GM19328 (cell line): ENCODE data around the gene ZNF701.
A peak's percentile ranks its signal among the peaks of the same experiment; 100 is the strongest.
"Not testable (repeated sequence)": the region's sequence is repeated elsewhere in the genome, so short reads cannot be mapped to it uniquely, and the experiment has no call there.

Experiments used
- ATAC-seq: cut with Tn5 transposase; IDR thresholded peaks from one replicate; pipeline ENCODE4 v1.9.1; 2021; ENCODE audit warnings: mild to moderate bottlenecking, moderate library complexity; ENCODE audit not compliant: unreplicated experiment

ZNF701 gene

DNA sequence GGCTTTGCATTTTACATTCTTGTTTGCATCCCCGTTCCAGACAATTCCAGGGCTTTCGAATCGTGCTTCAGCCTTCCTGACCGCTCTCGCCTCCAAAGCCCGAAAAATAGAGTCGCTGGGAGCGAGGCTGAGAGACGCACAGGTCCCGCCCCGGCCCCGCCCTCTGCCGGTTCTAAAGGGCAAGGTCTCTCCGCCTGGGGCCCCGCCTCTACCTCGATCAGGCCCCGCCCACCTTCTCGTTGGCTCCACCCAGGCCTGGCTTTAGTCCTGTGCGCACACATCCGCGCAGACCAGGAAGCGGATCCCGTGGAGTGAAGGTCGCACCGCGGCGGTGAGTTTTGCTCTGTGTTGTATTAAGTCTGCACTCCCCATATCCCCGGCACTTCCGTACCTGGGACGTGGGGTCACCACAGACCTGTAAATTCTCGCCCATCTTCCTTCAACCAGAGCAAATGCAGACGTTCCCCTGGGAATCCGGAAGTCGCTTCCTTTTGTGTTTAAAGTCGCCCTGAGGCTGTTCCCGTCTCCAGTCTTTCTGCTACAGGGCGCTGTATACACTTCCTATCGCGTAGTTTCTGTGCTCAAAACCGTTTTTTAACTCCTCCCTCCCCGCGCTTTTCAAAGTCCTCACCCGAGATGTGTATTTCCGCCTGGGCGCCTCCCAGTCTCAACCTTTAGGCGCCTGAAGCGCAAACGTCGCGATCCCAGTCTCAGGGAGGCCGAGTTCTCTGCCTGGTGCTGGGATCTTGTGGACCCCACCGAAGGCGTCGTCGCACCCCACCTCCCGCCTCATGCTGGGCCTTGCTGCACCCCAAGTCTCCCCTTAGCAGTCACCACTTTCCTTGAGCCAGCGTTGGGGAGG, at the start of gene ZNF701:
Gene ZNF701, plus strand, starts transcription at position 288 of the 862 bp plus-strand sequence. CDS start 3,861 bp downstream, outside the sequence.
- ATAC-seq: no peak

DNA sequence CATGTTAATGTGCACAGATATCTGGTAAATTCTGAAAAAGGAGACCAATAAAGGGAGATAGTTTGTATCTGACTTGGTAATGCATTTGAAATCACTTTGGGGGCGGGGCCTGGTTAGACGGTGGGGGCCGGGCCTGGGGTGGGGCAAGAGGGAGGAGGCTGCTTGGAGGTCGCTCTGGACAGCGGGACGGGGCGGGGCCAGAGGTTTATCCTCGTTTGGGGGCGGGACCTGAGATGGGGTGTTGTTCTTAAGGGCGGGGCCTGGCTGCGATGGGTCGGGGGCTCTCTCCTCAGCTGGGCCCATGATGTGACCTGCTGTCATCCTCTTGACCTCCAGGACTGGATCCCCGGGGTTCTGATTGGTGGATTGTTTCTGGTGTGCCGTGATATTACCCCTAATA, 47.5 kb upstream of the ZNF701 start:
- no peak for ATAC-seq

DNA sequence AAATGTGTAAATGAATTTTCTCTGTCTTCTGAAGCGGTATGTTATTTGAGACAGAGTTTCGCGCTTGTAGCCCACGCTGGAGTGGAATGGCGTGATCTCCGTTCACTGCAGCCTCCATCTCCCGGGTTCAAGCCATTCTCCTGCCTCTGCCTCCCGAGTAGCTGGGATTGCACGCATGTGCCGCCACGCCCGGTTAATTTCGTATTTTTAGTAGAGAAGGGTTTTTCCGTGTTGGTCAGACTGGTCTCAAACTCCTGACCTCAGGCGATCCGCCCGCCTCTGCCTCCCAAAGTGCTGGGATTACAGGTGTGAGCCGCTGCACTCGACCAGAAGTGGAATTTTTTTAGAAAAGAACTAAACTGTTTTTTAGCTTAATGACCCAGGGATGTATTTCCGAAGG, 46.0 kb upstream of the ZNF701 start:
- no peak for ATAC-seq

DNA sequence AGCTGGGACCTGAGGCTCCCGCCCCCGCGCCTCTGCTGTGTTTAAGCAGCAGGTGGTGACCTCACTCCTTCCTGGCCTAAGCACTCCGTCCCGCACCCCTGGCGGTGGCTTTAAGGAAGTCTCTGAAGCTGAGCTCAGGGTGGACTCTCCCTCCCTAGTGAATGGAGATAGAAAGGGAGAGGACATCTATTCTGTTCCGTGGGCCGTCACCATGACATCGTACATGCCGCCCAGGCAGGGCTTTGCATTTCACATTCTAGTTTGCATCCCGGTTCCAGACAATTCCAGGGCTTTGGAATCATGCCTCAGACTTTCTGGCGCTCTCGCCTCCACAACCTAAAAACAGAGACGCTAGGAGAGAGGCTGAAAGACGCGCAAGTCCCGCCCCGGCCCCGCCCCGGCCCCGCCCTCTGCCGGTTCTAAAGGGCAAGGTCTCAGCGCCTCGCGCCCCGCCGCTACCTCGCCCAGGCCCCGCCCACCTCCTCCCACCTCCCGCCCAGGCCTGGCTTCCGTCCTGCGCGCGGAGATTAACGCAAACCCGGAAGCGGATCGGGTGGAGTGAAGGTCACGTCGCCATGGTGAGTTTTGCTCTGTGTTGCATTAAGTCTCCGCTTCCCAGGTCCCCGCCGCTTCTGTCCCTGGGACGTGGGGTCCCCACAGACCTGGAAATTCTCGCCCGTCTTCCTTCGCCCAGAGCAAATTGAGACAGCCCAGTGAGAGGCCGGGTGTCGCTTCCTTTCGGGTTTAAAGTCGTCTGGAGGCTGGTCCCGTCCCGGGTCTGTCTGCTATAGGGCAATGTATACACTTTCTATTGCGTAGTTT, 42.7 kb upstream of the ZNF701 start, which contains the start of gene ZNF808:
Gene ZNF808, plus strand, starts transcription at position 535 of the 822 bp plus-strand sequence. CDS start 15,617 bp downstream, outside the sequence.
- ATAC-seq: peak; percentile 80

DNA sequence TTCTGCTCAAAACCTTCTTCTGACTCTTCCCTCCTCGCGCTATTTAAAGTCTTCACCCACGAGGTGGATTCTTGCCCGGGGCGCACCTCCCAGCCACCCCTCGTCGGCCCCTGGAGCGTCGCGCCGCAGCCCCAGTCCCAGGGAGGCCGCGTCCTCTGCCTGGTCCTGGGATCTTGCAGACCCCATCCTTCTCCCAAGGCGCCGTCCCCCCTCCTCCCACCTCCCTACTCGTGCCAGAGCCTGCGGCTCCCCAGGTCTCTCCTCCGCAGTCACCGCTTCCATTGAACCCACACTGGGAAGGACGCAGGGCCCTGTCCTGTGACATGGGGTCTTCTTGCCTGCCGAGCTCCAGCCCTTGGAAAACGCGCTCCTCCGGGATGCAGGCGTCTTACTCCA, 42.1 kb upstream of the ZNF701 start:
- peak; percentile 9 for ATAC-seq

DNA sequence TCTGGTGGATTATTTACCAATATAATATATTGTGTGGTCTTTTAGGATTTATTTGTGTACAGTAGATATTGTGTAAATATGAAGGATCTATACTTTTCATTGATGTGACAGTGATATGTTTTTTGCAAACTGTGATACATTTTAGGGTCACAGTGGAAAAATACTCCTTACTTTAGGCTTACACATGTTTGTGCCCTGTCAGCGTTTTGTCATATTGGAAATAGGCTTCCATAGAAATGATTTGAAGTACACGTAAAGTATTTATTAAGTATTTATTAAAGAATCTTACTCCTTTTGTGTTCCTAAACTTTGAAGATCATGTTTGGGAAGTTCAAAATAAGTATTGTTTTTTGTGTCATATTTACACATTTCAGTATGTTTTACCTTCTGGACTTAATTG, 37.6 kb upstream of the ZNF701 start:
- ATAC-seq: no peak

DNA sequence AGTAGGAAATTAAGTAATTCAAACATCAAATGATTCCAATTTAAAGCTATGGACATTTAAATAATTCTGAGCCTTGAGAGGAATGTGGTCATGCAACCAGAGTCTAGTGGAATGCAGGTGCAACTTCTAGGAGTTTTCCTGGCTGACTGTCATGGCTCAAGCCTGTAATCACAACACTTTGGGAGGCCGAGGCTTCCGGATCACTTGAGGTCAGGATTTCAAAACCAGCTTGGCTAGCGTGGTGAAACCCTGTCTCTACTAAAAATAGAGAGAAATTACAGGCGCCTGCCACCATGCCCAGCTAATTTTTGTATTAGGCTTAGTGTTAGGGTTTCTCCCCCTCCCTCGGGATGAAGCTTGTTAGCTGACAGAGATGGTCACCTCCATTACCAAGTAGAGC, 36.2 kb upstream of the ZNF701 start:
- no peak for ATAC-seq

DNA sequence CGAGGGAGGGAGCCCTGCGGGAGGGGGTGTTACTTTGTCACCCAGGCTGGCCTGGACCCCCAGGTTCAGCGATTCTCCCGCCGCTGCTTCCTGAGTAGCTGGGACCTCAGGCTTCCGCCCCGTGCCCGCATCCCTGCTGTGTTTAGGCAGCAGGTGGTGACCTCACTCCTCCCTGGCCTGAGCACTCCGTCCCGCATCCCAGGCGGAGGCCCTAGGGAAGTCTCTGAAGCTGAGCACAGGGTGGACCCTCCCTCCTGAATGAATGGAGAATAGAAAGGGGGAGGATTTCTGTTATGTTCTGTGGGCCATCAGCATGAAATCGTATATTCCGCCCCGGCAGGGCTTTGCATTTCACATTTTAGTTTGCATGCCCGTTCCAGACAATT, 34.7 kb upstream of the ZNF701 start:
- not testable (repeated sequence) for ATAC-seq

DNA sequence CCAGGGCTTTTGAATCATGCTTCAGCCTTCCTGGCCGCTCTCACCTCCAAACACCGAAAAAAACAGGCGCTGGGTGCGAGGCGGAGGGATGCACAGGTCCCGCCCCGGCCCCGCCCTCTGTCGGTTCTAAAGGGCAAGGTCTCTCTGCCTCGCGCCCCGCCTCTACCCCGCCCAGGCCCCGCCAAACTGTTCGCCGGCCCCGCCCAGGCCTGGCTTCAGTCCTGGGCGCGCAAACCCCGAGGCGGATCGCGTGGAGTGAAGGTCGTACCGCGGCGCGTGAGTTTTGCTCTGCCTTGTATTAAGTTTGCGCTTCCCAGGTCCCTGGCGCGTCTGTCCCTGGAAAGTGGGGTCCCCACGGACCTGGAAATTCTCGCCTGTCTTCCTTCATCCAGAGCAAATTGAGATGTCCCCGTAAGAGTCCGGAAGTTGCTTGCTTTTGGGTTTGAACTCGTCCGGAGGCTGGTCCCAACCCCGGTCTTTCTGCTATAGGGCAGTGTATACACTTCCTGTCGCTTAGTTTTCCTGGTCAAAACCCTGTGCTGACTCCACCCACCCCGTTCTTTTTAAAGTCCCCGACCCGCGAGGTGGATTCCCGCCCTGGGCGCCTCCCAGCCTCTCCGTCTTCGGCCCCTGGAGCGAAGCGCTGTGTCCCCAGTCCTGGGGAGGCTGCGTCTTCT, 34.2 kb upstream of the ZNF701 start:
- peak; percentile 75 for ATAC-seq

DNA sequence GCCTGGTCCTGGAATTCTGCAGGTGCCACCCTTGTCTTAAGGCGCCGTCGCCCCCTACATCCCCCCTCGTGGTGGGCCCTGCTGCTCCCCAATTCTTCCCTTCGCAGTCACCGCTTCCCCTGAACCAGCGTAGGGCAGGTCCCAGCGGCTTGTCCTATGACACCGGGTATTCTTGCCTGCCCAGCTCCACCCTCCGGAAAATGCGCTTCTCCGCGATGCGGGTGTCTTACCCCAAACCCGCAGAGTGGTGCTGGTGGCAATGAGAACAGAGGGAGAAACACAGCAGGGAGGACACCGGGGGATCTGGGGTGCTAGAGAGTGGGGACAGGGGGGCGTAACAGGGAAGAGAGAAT, 33.7 kb upstream of the ZNF701 start:
- no peak for ATAC-seq

DNA sequence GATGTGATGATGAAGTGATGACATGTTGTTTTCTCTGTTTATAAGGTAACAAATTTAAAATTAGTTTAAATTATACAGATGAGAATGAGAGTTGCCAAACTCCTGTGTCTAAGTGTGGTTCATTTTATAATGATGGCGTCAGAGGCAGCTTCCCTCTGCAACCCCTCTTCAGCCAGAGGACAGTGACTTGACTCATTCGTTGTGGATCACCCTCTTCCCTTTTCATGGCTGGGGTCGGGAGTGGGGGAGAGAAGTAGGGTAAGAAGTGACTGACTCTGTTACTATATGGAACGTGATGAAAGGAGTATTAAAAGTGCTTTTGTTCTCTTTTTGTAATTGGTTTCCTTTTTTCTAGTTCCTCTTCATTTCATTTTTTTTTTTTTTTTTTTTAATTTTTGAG, 31.3 kb upstream of the ZNF701 start:
- not testable (repeated sequence) for ATAC-seq

DNA sequence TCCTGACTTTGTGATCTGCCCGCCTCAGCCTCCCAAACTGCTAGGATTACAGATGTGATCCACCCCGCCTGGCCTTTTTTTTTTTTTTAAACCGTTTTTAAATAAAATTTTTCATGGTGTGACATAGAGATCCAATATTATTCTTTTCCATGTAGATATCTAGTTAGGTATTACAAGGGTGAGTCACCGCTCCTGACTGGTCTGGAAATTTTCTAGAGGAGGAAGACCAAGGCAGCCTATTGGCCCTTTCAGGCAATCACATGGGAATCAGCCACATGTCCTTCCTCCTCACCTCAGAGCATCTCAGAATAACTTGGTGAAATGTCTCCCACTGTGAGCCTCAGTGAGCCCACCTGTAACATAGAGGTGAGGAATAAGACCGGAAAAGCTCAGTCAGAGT, 28.9 kb upstream of the ZNF701 start:
- not testable (repeated sequence) for ATAC-seq

DNA sequence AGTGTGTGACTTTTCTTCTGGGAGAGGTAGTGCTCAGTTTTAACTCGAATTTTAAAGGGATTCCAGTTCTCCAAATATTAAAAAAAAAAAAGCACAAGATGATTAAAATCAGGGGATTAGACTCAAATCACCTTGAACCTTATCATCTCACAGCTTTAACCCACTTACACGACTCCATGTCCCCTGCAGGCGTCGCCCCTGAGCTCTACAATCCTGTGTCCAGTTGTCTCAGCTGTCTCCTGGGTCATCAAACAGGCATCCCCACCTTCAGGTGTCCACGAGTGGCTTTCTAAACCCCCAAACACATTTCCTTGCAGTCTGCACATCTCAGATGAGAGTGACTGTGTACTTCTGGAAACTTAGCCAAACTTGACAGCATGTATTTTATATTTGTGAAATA, 28.5 kb upstream of the ZNF701 start:
- ATAC-seq: no peak

DNA sequence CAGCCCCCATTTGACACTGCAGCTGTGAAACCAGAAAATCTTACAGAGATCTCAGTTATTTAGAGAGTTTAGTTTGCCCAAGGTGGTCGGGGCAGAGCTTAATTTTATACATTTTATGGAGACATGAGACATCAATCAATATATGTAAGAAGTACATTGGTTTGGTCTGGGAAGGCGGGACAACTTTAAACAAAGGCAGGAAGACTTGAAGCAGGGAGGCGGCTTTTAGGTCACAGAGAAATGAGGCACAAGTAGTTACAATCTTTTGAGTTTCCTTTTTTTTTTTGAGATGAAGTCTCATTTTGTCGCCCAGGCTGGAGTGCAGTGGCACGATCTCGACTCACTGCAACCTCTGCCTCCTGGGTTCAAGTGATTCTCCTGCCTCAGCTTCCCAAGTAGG, 27.5 kb upstream of the ZNF701 start:
- not testable (repeated sequence) for ATAC-seq

DNA sequence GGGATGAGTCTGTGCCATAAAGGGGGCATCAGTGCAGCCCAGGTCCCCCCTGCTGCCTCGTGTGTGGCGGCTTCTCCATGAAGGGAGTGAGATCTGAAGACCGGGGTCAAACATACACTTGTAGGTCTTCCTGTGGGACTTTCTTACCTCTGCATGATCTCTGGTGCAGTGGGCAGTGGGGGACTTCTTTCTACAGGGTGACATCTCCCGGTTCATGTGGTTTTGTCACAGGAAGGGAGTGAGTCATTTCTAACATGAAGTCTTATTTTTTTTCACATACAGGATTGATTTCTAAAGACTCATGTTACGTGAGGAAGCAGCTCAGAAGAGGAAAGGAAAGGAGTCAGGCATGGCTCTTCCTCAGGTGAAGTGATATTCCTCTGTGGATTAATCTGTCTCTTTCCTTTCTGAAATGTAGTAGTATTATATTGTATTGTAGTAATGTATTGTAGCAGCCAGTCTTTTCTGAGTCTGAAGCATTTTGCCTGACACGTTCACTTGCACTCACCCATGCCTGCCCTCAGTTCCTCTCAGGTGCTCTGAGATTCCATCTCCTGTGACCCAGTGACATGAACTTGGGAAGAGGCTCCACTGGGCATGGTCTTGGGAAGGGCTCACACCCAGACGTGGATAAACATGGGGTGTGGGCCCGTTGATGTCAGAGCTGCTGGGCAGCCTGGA, 27.0 kb upstream of the ZNF701 start:
- ATAC-seq: no peak

DNA sequence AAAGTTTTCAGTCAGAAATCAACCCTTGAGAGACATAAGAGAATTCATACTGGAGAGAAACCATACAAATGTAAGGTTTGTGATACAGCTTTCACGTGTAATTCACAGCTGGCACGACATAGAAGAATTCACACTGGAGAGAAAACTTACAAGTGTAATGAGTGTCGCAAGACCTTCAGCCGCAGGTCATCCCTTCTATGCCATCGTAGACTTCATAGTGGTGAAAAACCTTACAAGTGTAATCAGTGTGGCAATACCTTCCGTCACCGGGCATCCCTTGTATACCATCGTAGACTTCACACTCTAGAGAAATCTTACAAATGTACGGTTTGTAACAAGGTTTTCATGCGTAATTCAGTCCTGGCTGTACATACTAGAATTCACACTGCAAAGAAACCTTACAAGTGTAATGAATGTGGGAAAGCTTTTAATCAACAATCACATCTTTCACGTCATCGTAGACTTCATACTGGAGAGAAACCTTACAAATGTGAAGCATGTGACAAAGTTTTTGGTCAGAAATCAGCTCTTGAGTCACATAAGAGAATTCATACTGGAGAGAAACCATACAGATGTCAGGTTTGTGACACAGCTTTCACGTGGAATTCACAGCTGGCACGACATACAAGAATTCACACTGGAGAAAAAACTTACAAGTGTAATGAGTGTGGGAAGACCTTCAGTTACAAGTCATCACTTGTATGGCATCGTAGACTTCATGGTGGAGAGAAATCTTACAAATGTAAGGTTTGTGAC, 15.7 kb upstream of the ZNF701 start:
- ATAC-seq: no peak

DNA sequence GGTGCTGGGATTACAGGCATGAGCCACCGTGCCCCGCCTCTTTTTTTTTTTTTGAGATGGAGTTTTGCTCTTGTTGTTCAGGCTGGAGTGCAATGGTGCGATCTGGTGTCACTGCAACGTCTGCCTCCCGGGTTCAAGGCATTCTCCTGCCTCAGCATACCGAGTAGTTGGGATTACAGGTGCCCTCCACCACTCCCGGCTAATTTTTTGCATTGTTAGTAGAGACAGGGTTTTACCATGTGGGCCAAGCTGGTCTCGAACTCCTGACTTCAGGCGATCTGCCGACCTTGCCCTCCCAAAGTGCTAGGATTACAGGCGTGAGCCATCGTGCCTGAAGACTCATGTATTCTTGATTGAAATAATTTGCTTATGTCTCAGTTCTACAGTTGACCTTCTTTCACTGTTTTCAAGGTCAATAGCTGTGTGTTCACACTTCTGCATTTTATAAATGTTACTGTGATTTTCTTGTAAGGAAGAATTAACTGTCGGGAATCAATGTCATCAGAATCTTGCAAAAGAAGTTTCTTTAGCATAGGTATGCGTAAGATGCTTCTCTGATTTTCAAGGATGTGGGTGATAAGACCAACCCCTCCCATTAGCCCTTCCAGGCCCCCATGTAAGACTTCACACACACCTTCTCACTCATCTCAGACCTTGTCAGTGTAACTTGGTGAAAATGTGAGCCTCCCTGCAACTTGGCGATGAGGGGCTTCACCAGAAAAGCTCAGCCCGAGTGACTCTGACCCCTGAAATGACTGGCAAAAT, 12.7 kb upstream of the ZNF701 start:
- ATAC-seq: no peak

DNA sequence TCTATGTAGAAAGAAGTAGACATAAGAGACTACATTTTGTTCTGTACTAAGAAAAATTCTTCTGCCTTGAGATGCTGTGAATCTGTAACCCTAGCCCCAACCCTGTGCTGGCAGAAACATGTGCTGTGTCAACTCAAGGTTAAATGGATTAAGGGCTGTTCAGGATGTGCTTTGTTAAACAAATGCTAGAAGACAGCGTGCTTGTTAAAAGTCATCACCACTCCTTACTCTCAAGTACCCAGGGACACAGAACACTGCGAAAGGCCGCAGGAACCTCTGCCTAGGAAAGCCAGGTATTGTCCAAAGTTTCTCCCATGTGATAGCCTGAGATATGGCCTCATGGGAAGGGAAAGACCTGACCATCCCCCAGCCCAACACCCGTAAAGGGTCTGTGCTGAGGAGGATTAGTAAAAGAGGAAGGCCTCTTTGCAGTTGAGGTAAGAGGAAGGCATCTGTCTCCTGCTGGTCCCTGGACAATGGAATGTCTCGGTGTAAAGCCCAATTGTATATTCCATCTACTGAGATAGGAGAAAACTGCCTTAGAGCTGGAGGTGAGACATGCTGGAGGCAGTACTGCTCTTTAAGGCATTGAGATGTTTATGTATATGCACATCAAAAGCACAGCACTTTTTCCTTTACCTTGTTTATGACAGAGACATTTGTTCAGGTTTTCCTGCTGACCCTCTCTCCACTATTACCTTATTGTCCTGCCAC, 11.2 kb upstream of the ZNF701 start:
- ATAC-seq: not testable (repeated sequence)

DNA sequence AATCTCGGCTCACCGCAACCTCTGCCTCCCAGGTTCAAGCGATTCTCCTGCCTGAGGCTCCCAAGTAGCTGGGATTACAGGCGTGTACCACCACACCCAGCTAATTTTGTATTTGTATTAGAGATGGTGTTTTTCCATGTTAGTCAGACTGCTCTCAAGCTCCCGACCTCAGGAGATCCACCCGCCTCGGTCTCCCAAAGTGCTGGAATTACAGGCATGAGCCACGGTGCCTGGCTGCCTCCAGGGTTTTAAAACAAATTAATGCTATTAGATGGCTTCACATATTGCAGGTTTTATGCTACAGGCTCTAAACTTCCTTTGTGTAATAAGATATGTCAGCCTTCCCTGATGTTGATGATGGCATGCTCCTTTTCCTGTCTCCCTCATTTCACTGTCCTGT, 8.5 kb upstream of the ZNF701 start:
- not testable (repeated sequence) for ATAC-seq
